ENCODE measurements around the gene SDK1.

- TF ChIP-seq JUN (IDR thresholded peaks at IDR 0.05) (no peak), ESRRA (IDR thresholded peaks at IDR 0.05; ENCODE audit: borderline replicate concordance, low read length) (no peak), CTCF (IDR thresholded peaks at IDR 0.05) (no peak), BHLHE40 (IDR thresholded peaks at IDR 0.05; ENCODE audit: low read depth, low read length) (no peak), EP300 (IDR thresholded peaks at IDR 0.05) (no peak), POLR2A (IDR thresholded peaks at IDR 0.05; ENCODE audit: low read length) (no peak), HDAC2 (IDR thresholded peaks at IDR 0.05) (no peak), USF2 (IDR thresholded peaks at IDR 0.05) (no peak), KDM1A (IDR thresholded peaks at IDR 0.05; ENCODE audit: low read depth) (no peak), TP53 (CRISPR knock-in tag; IDR thresholded peaks at IDR 0.05) (no peak), FOSL2 (IDR thresholded peaks at IDR 0.05) (no peak), FOSL2 (CRISPR knock-in tag; IDR thresholded peaks at IDR 0.05) (no peak), ZFP36 (IDR thresholded peaks at IDR 0.05; ENCODE audit: borderline replicate concordance, partially characterized antibody) (no peak), CHD4 (IDR thresholded peaks at IDR 0.05; ENCODE audit: borderline replicate concordance) (no peak)
Observed at GRCh38 chr7:4307316-4308204, 1006.5 kb downstream of the SDK1 start.

Measured in A549 (cell line).